Measurements from ENCODE around the gene NOVA1. TPM values are rescaled to one million over a fixed set of nuclear protein-coding genes. Genes with fewer than 3 reads are reported as not detected.

The NOVA1 gene
- total RNA-seq, 1 experiment from 2014 or later, result not detected

- TF ChIP-seq CTCF (IDR thresholded peaks at IDR 0.05 in 2 of 3, conservative IDR thresholded peaks at IDR 0.05 in 1 of 3; ENCODE audit: borderline replicate concordance in 1 of 3, insufficient read depth in 1 of 3, low read depth in 2 of 3, low read length in 2 of 3) (no peak), MAX (IDR thresholded peaks at IDR 0.05) (no peak), TCF7L2 (IDR thresholded peaks at IDR 0.05; ENCODE audit: borderline replicate concordance, extremely low read depth, insufficient read depth, insufficient read length) (no peak), POLR2A (IDR thresholded peaks at IDR 0.05; ENCODE audit: borderline replicate concordance, extremely low read depth, insufficient read depth, insufficient read length) (no peak), YY1 (IDR thresholded peaks at IDR 0.05; ENCODE audit: extremely low read depth, insufficient replicate concordance, low read depth, low read length) (no peak), RAD21 (IDR thresholded peaks at IDR 0.05; ENCODE audit: low read depth) (no peak), ATF3 (IDR thresholded peaks at IDR 0.05) (no peak), ZFX (IDR thresholded peaks at IDR 0.05) (no peak)
- H3K4me2 ChIP-seq (ENCODE audit: low read length), result no peak overlapping the region
- peaks cover 0 to 12% of the 10 kb centered on the region in 2 experiments; a peak in 3 of 4 replicates for H3K9me3 ChIP-seq (ENCODE audit: control insufficient read depth in 1 of 2, insufficient read depth in 1 of 2, low read depth in 1 of 2, low read length in 2 of 2)
- H2AFZ ChIP-seq (ENCODE audit: low read depth, low read length, poor library complexity, severe bottlenecking), result no peak overlapping the region
- no peak overlapping the region for H3K9ac ChIP-seq (ENCODE audit: low read length)
- no peak overlapping the region for H3K27ac ChIP-seq (ENCODE audit: low read depth, low read length)
- no peaks in the 10 kb centered on the region for H3K36me3 ChIP-seq (ENCODE audit: control insufficient read depth in 1 of 2, insufficient read depth in 2 of 2, low read length in 2 of 2)
- intact Hi-C loops (cut with micrococcal nuclease), result no loop called here
- no peaks in the 10 kb centered on the region for H3K79me2 ChIP-seq (ENCODE audit: insufficient read depth, low read length)
- no peaks in the 10 kb centered on the region for H3K9me2 ChIP-seq (ENCODE audit: insufficient read depth)
- DNase-seq (ENCODE audit: low read depth, low spot score) (no peak), ATAC-seq (no peak)
- ChIA-PET CTCF (no interaction called here), POLR2A (no interaction called here), RAD21 (ENCODE audit: low non-redundant PET in 1 of 2, low total read pairs in 2 of 2, uncharacterized antibody in 2 of 2, unreplicated experiment in 2 of 2) (interaction anchor here in 1 of 2 experiments (0.7 kb wide), 1 partner anchor 590 kb away, joined by 3 read pairs; no protein-coding TSS in a partner anchor)
- H3K4me1 ChIP-seq (ENCODE audit: control insufficient read depth in 1 of 2, insufficient read depth in 2 of 2, low read length in 2 of 2), result no peaks in the 10 kb centered on the region
- BruUV-seq (replicated peaks), result no TSS peak
- no peak overlapping the region for H3K4me3 ChIP-seq (replicated peaks in 1 of 2; ENCODE audit: low read depth in 1 of 2, low read length in 2 of 2)
- no peaks in the 10 kb centered on the region for H4K20me1 ChIP-seq (ENCODE audit: insufficient read depth)
- H3K27me3 ChIP-seq (ENCODE audit: insufficient read depth, low read length), result no peaks in the 10 kb centered on the region
Measured at GRCh38 chr14:26484562-26484961, 113.3 kb downstream of the NOVA1 start.

Measured in HCT116 (cell line).